ENCODE data around the gene MRS2. TPM values are rescaled to one million over a fixed set of nuclear protein-coding genes. Genes with fewer than 3 reads are reported as not detected.

The MRS2 gene
- total and polyA plus RNA-seq, 2 experiments from 2014 or later: 34.9 to 45.9 TPM

GRCh38 chr6:24419526-24419925 lies 16.8 kb downstream of the MRS2 start:
- Histone ChIP-seq H3K27ac (no peak overlapping the region), H3K36me3 (peaks cover 91% of the 10 kb centered on the region), H3K4me3 (no peak overlapping the region), H3K9me3 (ENCODE audit: low read depth) (no peaks in the 10 kb centered on the region), H3K4me1 (ENCODE audit: low read depth) (no peaks in the 10 kb centered on the region), H3K27me3 (no peaks in the 10 kb centered on the region)
- no peak for DNase-seq (ENCODE audit: low read depth in 1 of 2, low spot score in 1 of 2)
- TF ChIP-seq CTCF (IDR thresholded peaks at IDR 0.05; ENCODE audit: low read depth, low read length): no peak

DNA sequence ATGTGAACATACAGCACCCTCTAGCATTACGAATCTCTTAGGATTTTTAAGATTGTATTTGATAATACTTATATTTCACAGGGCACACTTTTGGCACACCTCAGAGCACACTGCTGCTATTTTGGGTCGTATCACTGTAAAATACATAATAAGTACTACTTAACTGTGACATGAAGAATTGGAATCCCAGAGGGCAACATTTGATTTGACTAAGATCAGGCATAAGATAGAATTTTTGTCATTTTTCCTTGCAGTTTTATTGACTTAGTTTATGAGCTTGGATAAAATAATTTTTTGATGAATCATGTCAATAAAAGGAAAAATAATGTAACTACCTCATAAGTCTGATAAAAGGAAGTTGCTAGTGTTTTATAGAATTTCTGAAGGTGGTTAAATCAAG lies 22.4 kb downstream of the MRS2 start:
- H3K27me3 ChIP-seq: no peaks in the 10 kb centered on the region
- no peaks in the 10 kb centered on the region for H3K4me1 ChIP-seq (ENCODE audit: low read depth)
- no peak overlapping the region for H3K4me3 ChIP-seq
- peaks cover 60% of the 10 kb centered on the region for H3K36me3 ChIP-seq
- no peak for TF ChIP-seq CTCF (IDR thresholded peaks at IDR 0.05; ENCODE audit: low read depth, low read length)
- DNase-seq (ENCODE audit: low read depth in 1 of 2, low spot score in 1 of 2): no peak
- no peak overlapping the region for H3K27ac ChIP-seq
- H3K9me3 ChIP-seq (ENCODE audit: low read depth): no peaks in the 10 kb centered on the region

DNA sequence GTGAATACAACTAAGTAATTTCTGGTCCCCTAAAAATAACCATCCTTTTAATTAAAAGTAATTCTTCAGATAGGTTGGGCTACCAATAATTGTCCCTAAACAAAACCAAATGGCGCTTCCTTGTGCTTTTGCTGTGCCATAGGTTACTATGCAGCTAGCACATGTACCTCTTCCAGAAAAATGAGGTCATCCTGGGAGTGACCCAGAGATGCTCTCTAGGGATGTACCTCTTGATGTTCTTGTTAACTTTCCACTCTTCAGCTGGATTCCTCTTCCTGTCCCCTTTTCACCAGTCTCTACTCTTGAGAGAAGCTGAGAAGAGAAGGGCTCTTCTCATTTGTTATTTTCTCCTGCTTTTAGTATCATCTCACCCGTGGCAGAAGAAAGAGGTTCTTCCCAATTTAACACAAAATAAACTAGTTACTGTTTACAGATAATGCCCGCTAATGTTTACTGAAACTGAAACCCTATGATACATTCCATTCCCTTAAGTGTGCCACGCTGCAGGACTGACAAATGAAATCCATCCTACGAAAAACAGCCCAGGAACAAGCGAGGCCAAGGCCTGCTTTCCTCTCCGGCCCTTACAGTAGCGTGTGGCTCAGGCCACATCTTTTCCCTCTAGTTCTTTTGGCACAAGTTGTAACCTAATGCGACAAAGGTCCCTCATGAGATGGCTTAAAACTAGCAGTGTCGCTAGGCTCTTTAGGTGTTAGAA lies 24.2 kb downstream of the MRS2 start:
- Histone ChIP-seq H3K27me3 (no peaks in the 10 kb centered on the region), H3K4me3 (no peak overlapping the region), H3K36me3 (peaks cover 43% of the 10 kb centered on the region), H3K27ac (no peak overlapping the region), H3K4me1 (ENCODE audit: low read depth) (no peaks in the 10 kb centered on the region), H3K9me3 (ENCODE audit: low read depth) (no peaks in the 10 kb centered on the region)
- DNase-seq (ENCODE audit: low read depth in 1 of 2, low spot score in 1 of 2): no peak
- TF ChIP-seq CTCF (IDR thresholded peaks at IDR 0.05; ENCODE audit: low read depth, low read length): no peak

GRCh38 chr6:24428615-24429014 lies 25.9 kb downstream of the MRS2 start:
- no peak for DNase-seq (ENCODE audit: low read depth in 1 of 2, low spot score in 1 of 2)
- no peak overlapping the region for H3K4me3 ChIP-seq
- peaks cover 26% of the 10 kb centered on the region for H3K36me3 ChIP-seq
- TF ChIP-seq CTCF (IDR thresholded peaks at IDR 0.05; ENCODE audit: low read depth, low read length): no peak
- H3K27me3 ChIP-seq: no peaks in the 10 kb centered on the region
- no peaks in the 10 kb centered on the region for H3K9me3 ChIP-seq (ENCODE audit: low read depth)
- no peaks in the 10 kb centered on the region for H3K4me1 ChIP-seq (ENCODE audit: low read depth)
- H3K27ac ChIP-seq: no peak overlapping the region

- Histone ChIP-seq H3K4me1 (ENCODE audit: low read depth) (no peaks in the 10 kb centered on the region), H3K27ac (no peak overlapping the region), H3K4me3 (no peak overlapping the region), H3K27me3 (no peaks in the 10 kb centered on the region), H3K9me3 (ENCODE audit: low read depth) (no peaks in the 10 kb centered on the region), H3K36me3 (peaks cover 21% of the 10 kb centered on the region)
- no peak for TF ChIP-seq CTCF (IDR thresholded peaks at IDR 0.05; ENCODE audit: low read depth, low read length)
- DNase-seq (ENCODE audit: low read depth in 1 of 2, low spot score in 1 of 2): no peak
These were observed 26.4 kb downstream of the MRS2 start for GRCh38 chr6:24429146-24429545.
